Ascending aorta (tissue), 2 donors: ENCODE measurements around the gene CGREF1. TPM values are rescaled to one million over a fixed set of nuclear protein-coding genes. Genes with fewer than 3 reads are reported as not detected.
A peak's percentile ranks its signal among the peaks of the same experiment; 100 is the strongest.
"Not testable (repeated sequence)": the region's sequence is repeated elsewhere in the genome, so short reads cannot be mapped to it uniquely, and the experiment has no call there.

ENCODE experiments used
- DNase-seq, 2 donors: peaks; one replicate each; pipeline ENCODE4 v3.0.0-alpha.2; 2019; ENCODE audit warnings: low spot score in 2 of 2
- H3K27ac ChIP-seq, 2 donors: fragments of 200-600 bp; sonication (generic); one replicate each; pipeline ENCODE4 v1.5.1; 2016 to 2017; ENCODE audit warnings: mild to moderate bottlenecking in 1 of 2
- H3K27me3 ChIP-seq: fragments of 200-600 bp; sonication (generic); one replicate; pipeline ENCODE4 v1.5.1; 2017
- H3K36me3 ChIP-seq, 2 donors: fragments of 200-600 bp; sonication (generic); one replicate each; pipeline ENCODE4 v1.5.1; 2016
- H3K4me1 ChIP-seq, 2 donors: fragments of 200-600 bp; sonication (generic); one replicate each; pipeline ENCODE4 v1.5.1; 2016 to 2017; ENCODE audit warnings: mild to moderate bottlenecking in 1 of 2
- H3K4me3 ChIP-seq, 2 donors: fragments of 200-600 bp; sonication (generic); one replicate each; pipeline ENCODE4 v1.5.1; 2016 to 2017; ENCODE audit warnings: mild to moderate bottlenecking in 1 of 2
- H3K9me3 ChIP-seq, 2 donors: fragments of 200-600 bp; sonication (generic); one replicate each; pipeline ENCODE4 v1.5.1; 2016
- CTCF ChIP-seq, 3 experiments: fragments of 200-600 bp in 2 of 3; fragments of 450-650 bp in 1 of 3; sonication (generic) in 2 of 3; IDR thresholded peaks; one replicate each; pipeline ENCODE4 v1.5.1; 2016 to 2019; ENCODE audit warnings: antibody characterized with exemption in 3 of 3, mild to moderate bottlenecking in 1 of 3, moderate library complexity in 1 of 3
- intact Hi-C: fragments of 100-400 bp; cut with DNase I; formaldehyde crosslinking; loops from one replicate; pipeline ENCODE4 v1.15.1; 2023
- total RNA-seq: library from RNA; depleted of rRNA; stranded (reverse); fragments of >200 nt; gene quantifications from one replicate; pipeline ENCODE4 v1.1.0, GENCODE V29; 2016

CGREF1 gene
- total RNA-seq, 1 donor from 2014 or later: 3.5 TPM

DNA sequence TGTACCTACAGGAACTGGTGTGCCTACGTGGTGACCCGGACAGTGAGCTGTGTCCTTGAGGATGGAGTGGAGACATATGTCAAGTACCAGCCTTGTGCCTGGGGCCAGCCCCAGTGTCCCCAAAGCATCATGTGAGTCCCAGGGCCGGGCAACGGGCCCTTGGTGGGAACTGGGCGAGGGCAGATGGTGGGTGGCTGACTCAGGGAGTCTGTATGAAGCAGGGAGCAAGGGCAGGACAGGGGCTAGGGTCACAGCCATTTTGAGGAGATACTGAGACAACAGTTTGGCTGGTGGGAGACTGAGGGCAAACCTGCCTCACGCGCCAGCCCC is 38.8 kb downstream of the CGREF1 start:
- Histone ChIP-seq H3K4me3 (peak overlapping the region; percentile 61 to 87), H3K9me3 (no peaks in the 10 kb centered on the region), H3K27me3 (no peaks in the 10 kb centered on the region), H3K4me1 (peaks cover 11 to 30% of the 10 kb centered on the region in 2 donors), H3K36me3 (peaks cover 11 to 18% of the 10 kb centered on the region in 2 donors), H3K27ac (peak overlapping the region; percentile 93 to 97)
- intact Hi-C loops: no loop called here
- no peak for TF ChIP-seq CTCF (IDR thresholded peaks at IDR 0.05)
- no peak for DNase-seq

DNA sequence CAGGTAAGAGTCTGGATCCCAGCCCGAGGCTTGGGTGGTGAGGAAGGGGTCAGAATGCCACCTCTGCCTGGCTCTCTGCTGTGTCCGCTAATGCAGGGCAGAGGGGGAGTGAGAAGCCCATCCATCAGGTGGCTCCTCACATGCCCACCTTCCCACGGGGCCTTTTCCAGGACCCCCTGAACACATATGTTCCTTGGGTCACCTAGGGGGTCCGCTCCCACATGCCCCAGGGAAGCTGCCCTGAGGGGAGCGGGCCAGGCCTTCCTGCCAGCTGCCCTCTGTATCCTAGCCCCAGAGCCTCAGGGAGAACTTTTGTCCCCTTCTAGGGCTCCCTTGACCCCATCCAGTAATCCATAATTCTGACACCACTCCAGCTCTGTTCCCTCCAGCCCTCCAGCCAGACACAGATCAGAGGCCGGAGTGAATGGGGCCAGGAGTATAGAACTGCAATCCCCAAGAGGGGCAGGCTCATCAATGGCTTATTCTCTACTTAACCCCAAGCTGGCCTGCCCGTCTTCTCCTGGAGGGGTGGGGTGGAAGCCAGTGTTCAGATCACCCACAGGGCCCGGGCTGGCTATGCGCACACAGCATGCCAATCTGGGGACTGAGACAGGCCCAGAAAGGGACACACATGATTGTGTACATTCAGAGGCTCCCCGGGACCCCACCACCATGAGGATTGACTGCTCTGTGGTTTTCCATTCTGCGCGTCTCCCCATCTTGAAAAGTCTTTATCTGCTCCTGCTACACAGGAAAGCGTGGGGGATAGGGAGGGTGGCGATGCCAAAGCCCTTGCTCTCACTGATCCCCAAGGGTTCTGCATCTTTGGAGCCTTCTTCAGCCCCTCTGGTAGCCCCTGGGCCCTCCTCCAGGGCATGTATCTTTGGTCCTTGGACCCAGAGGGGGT is 39.4 kb downstream of the CGREF1 start:
- Histone ChIP-seq H3K36me3 (peaks cover 11 to 18% of the 10 kb centered on the region in 2 donors), H3K4me1 (peaks cover 11 to 33% of the 10 kb centered on the region in 2 donors), H3K9me3 (no peaks in the 10 kb centered on the region), H3K27me3 (no peaks in the 10 kb centered on the region), H3K4me3 (peak overlapping the region; percentile 61 to 87), H3K27ac (peak overlapping the region; percentile 93 to 97)
- intact Hi-C loops: loop anchor here (2.0 to 10.0 kb wide), 2 partner anchors 29 to 315 kb away; partner anchors contain the start of genes AGBL5 and SLC35F6
- no peak for DNase-seq
- TF ChIP-seq CTCF (IDR thresholded peaks at IDR 0.05): no peak

DNA sequence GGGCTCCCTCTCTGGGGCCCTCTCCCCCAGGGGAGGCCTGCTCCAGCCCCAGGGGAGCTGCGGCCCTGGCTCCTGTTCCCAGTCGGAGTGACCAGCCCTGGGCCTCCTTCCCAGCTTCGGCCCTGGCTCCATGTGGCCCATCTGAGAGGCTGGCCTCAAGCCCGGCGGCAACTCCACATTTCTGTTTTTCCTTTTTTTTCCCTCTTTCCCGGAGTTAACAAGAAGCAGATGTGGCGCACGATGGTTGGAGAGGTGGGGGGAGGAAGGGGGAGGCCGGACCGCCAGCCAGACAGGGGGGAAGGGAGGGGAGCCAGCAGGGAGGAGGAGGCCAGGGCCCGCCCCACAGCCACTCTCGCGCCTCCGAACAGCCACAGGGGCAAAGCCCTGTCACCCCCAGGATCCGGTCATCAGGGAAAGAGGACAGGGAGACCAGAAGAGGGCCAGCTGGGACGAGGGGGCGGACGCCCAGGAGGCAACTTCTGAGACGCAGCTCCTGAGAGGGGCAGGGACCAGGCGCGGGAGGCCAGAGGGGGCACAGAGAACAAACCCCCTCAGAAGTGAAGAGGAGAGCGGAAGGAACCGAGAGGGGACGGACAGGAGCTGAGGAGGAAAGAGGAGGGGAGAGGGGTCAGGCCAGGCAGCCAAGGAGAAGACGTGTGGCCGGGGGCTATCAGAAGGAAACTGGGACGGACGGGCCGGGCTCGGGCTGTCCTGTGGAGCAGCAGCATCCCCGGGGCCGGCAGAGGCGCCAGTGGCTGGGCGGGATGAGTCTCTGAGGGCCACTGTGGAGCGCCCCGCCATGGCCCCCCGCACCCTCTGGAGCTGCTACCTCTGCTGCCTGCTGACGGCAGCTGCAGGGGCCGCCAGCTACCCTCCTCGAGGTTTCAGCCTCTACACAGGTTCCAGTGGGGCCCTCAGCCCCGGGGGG is 40.4 kb downstream of the CGREF1 start, which contains the start of gene EMILIN1:
Gene EMILIN1 (plus strand): TSS at position 349 of the 928 bp plus-strand sequence. CDS start 451 bp downstream, at position 800.
- Histone ChIP-seq H3K36me3 (peaks cover 11 to 18% of the 10 kb centered on the region in 2 donors), H3K4me3 (peak within 1 kb of the TSS; percentile 61 to 87), H3K27me3 (no peaks in the 10 kb centered on the region), H3K9me3 (no peaks in the 10 kb centered on the region), H3K27ac (peak within 1 kb of the TSS; percentile 93 to 97), H3K4me1 (peaks cover 14 to 41% of the 10 kb centered on the region in 2 donors)
- DNase-seq: peak; percentile 79 to 95
- intact Hi-C loops: loop anchor here (2.0 to 10.0 kb wide), 2 partner anchors 28 to 314 kb away; partner anchors contain the start of genes AGBL5 and SLC35F6
- TF ChIP-seq CTCF (IDR thresholded peaks at IDR 0.05): no peak

DNA sequence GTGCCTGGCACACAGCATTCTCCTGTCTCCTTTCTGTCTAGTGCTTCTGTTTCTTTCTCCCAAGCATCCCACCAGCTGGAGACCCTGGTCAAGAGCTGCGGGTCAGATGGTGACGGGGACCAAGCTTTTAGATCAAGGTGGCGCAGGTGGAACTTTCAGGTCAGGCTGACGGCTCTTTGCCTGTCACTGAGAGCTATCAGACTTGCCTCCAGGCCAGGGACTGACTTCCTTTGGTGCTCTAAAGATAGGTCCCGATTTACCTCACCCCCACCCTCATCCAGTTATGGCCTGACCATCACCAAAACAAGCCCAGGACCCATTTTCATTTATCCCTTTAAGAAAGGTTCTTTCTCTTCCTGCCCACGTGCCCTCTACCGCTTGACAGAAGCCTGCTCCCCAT is 41.7 kb downstream of the CGREF1 start:
- Histone ChIP-seq H3K27ac (peak overlapping the region; percentile 93 to 97), H3K9me3 (no peaks in the 10 kb centered on the region), H3K27me3 (no peaks in the 10 kb centered on the region), H3K36me3 (peaks cover 2 to 5% of the 10 kb centered on the region in 2 donors), H3K4me3 (no peak overlapping the region), H3K4me1 (peaks cover 14 to 52% of the 10 kb centered on the region in 2 donors)
- intact Hi-C loops: loop anchor here (10.0 kb wide), 1 partner anchor 312 kb away; the partner anchor contains the start of gene SLC35F6
- no peak for DNase-seq
- TF ChIP-seq CTCF (IDR thresholded peaks at IDR 0.05): no peak

GRCh38 chr2:27076323-27076722 is 42.6 kb downstream of the CGREF1 start:
- Histone ChIP-seq H3K4me1 (peaks cover 10 to 44% of the 10 kb centered on the region in 2 donors), H3K27me3 (no peaks in the 10 kb centered on the region), H3K4me3 (no peak overlapping the region), H3K27ac (peak overlapping the region; percentile 89 to 97), H3K36me3 (no peaks in the 10 kb centered on the region), H3K9me3 (no peaks in the 10 kb centered on the region)
- DNase-seq: no peak
- TF ChIP-seq CTCF (IDR thresholded peaks at IDR 0.05): no peak
- intact Hi-C loops: loop anchor here (10.0 kb wide), 1 partner anchor 312 kb away; the partner anchor contains the start of gene SLC35F6

DNA sequence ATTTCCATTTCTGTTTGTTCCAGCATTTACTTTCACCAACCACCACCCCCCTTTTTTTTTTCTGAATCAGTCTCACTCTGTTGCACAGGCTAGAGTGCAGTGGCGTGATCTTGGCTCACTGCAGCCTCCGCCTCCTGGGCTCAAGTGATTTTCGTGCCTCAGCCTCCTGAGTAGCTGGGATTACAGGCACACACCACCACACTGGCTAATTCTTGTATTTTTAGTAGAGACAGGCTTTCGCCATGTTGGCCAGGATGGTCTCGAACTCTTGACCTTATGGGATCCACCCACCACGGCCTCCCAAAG is 43.4 kb downstream of the CGREF1 start:
- not testable (repeated sequence) for H3K27me3 ChIP-seq, H3K9me3 ChIP-seq, H3K36me3 ChIP-seq, DNase-seq, H3K4me3 ChIP-seq
- Histone ChIP-seq H3K27ac (peak overlapping the region; percentile 89 to 97), H3K4me1 (peaks cover 7 to 39% of the 10 kb centered on the region in 2 donors)
- intact Hi-C loops: loop anchor here (10.0 kb wide), 1 partner anchor 311 kb away; the partner anchor contains the start of gene SLC35F6
